ENCODE results near the gene BCL6. TPM values are rescaled to one million over a fixed set of nuclear protein-coding genes. Genes with fewer than 3 reads are reported as not detected.

BCL6 gene
- total and polyA plus RNA-seq, 2 donors (not counting 1 experiment from before 2014, with no cell fraction given) = 21.2 to 48.2 TPM

DNA sequence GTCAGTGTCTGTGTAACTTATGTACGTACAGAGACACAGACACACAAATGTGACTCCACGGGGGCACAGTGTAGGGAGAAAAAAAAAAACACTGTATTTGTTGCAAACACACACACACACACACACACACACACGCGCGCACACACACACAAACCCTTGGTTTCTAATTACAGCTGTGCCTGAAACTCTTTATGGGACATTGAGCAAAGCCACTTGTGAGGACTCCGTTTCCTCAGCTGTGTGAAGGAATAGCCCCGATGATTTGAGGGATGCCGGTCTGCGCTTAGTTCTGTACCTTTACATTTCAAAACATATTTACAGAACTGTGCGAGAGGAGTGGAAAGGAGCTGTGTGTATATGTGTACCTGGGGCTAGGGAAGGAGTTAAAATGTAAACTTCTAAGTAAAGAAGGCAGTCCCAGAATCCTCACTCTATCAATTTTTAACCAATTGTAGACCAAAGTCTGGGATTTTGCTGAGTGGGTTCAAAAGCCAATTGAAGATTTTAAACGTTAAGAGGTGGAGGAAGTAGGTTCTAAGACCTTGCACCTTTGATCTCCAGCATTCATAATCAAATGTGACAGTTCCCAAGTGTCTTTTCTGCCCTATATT, 5.3 kb upstream of the BCL6 start:
- Mint-ChIP-seq H3K4me3 (peak overlapping the region; percentile 79), H3K27ac (peak overlapping the region; percentile 68), H3K4me1 (peaks cover 53% of the 10 kb centered on the region), H3K9me3 (ENCODE audit: insufficient read depth) (no peaks in the 10 kb centered on the region), H3K27me3 (no peaks in the 10 kb centered on the region)
- intact Hi-C loops (cut with micrococcal nuclease) = no loop called here
- no peak overlapping the region for H2AFZ ChIP-seq (ENCODE audit: insufficient read depth, low read depth, low read length, poor library complexity, severe bottlenecking)
- peaks cover 29 to 33% of the 10 kb centered on the region in 2 donors for H3K4me1 ChIP-seq (ENCODE audit: control insufficient read depth in 2 of 2, insufficient read depth in 2 of 2, low read length in 2 of 2)
- no peak for ATAC-seq (ENCODE audit: low read depth)
- H3K27ac ChIP-seq (ENCODE audit: low read length in 2 of 2) = no peak overlapping the region
- no peak for DNase-seq
- TF ChIP-seq EZH2 (IDR thresholded peaks at IDR 0.05; ENCODE audit: borderline replicate concordance, insufficient read depth, low read depth, low read length, poor library complexity, severe bottlenecking) = no peak
- TF ChIP-seq, protein P1, sequence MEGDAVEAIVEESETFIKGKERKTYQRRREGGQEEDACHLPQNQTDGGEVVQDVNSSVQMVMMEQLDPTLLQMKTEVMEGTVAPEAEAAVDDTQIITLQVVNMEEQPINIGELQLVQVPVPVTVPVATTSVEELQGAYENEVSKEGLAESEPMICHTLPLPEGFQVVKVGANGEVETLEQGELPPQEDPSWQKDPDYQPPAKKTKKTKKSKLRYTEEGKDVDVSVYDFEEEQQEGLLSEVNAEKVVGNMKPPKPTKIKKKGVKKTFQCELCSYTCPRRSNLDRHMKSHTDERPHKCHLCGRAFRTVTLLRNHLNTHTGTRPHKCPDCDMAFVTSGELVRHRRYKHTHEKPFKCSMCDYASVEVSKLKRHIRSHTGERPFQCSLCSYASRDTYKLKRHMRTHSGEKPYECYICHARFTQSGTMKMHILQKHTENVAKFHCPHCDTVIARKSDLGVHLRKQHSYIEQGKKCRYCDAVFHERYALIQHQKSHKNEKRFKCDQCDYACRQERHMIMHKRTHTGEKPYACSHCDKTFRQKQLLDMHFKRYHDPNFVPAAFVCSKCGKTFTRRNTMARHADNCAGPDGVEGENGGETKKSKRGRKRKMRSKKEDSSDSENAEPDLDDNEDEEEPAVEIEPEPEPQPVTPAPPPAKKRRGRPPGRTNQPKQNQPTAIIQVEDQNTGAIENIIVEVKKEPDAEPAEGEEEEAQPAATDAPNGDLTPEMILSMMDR (IDR thresholded peaks at IDR 0.05) = no peak
- no peaks in the 10 kb centered on the region for H4K20me1 ChIP-seq (ENCODE audit: control insufficient read depth, insufficient read depth, low read length, poor library complexity, severe bottlenecking)
- no peaks in the 10 kb centered on the region for H3K79me2 ChIP-seq (ENCODE audit: control insufficient read depth, insufficient read depth, low read length)
- H3K9me3 ChIP-seq (ENCODE audit: control extremely low read depth in 1 of 3, control insufficient read depth in 2 of 3, insufficient read depth in 1 of 3, low read length in 2 of 3) = no peaks in the 10 kb centered on the region
- peak overlapping the region; percentile 61 for H3K4me2 ChIP-seq (replicated peaks; ENCODE audit: low read depth, low read length, poor library complexity, severe bottlenecking)
- H3K9ac ChIP-seq (ENCODE audit: low read length) = peak overlapping the region; percentile 21
- H3K4me3 ChIP-seq (ENCODE audit: control extremely low read depth in 1 of 5, extremely low read depth in 1 of 5, insufficient read depth in 1 of 5, low read depth in 2 of 5, low read length in 4 of 5) = peak overlapping the region in 3 of 5 experiments; percentile 4 to 29 (median 19)
- no peaks in the 10 kb centered on the region for H3K27me3 ChIP-seq (replicated peaks in 1 of 4; ENCODE audit: control extremely low read depth in 1 of 4, control insufficient read depth in 3 of 4, insufficient read depth in 4 of 4, low read length in 3 of 4)
- WGBS (ENCODE audit: insufficient coverage) = no CpG with 5 or more reads among the region's 11 CpGs
- no peaks in the 10 kb centered on the region for H3K36me3 ChIP-seq (replicated peaks in 1 of 2; ENCODE audit: control extremely low read depth in 1 of 2, control insufficient read depth in 1 of 2, extremely low read depth in 1 of 2, insufficient read depth in 2 of 2, low read length in 1 of 2)
- CTCF ChIA-PET = interaction anchor here (0.7 to 9.2 kb wide), 10 partner anchors 9 to 1204 kb away, joined by 3 to 182 read pairs (median 8); no protein-coding TSS in a partner anchor
- POLR2A ChIA-PET = interaction anchor here (0.6 kb wide), 1 partner anchor 335 kb away, joined by 3 read pairs; no protein-coding TSS in a partner anchor

DNA sequence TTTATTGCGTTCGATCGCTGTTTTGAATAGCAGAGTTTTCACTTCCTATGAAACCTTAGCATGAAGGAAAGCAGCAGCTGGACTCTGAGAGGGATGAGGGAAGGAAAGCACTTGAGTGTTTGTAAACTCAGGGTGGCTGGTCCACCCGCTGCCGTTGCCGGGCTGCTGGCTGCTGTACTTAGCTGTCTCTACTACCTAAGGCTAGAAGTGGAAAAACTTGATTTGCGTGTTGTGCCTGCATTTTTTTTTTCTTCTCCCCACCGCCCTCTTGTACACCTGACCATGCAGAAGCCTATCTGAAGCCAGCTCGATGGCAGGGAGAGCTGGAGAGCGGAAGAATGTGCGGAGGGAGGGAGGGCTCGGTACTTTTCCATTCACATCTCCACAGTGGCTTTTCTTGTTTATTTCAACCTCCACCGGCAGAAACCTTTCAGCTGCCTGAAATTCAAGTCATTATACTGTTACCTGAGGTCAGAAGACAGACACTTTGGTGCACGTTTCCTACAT, 4.8 kb upstream of the BCL6 start:
- Histone ChIP-seq H3K27ac (ENCODE audit: low read length in 2 of 2) (no peak overlapping the region), H3K27me3 (replicated peaks in 1 of 4; ENCODE audit: control extremely low read depth in 1 of 4, control insufficient read depth in 3 of 4, insufficient read depth in 4 of 4, low read length in 3 of 4) (no peaks in the 10 kb centered on the region), H3K9ac (ENCODE audit: low read length) (peak overlapping the region; percentile 21), H4K20me1 (ENCODE audit: control insufficient read depth, insufficient read depth, low read length, poor library complexity, severe bottlenecking) (no peaks in the 10 kb centered on the region), H2AFZ (ENCODE audit: insufficient read depth, low read depth, low read length, poor library complexity, severe bottlenecking) (no peak overlapping the region), H3K36me3 (replicated peaks in 1 of 2; ENCODE audit: control extremely low read depth in 1 of 2, control insufficient read depth in 1 of 2, extremely low read depth in 1 of 2, insufficient read depth in 2 of 2, low read length in 1 of 2) (no peaks in the 10 kb centered on the region), H3K4me3 (ENCODE audit: control extremely low read depth in 1 of 5, extremely low read depth in 1 of 5, insufficient read depth in 1 of 5, low read depth in 2 of 5, low read length in 4 of 5) (peak overlapping the region in 3 of 5 experiments; percentile 4 to 29 (median 19)), H3K4me2 (replicated peaks; ENCODE audit: low read depth, low read length, poor library complexity, severe bottlenecking) (peak overlapping the region; percentile 61), H3K4me1 (ENCODE audit: control insufficient read depth in 2 of 2, insufficient read depth in 2 of 2, low read length in 2 of 2) (peaks cover 29 to 33% of the 10 kb centered on the region in 2 donors), H3K79me2 (ENCODE audit: control insufficient read depth, insufficient read depth, low read length) (no peaks in the 10 kb centered on the region), H3K9me3 (ENCODE audit: control extremely low read depth in 1 of 3, control insufficient read depth in 2 of 3, insufficient read depth in 1 of 3, low read length in 2 of 3) (no peaks in the 10 kb centered on the region)
- intact Hi-C loops (cut with micrococcal nuclease) = no loop called here
- ATAC-seq (ENCODE audit: low read depth) = no peak
- DNase-seq = peak; percentile 39
- Mint-ChIP-seq H3K4me3 (peak overlapping the region; percentile 79), H3K9me3 (ENCODE audit: insufficient read depth) (no peaks in the 10 kb centered on the region), H3K27me3 (no peaks in the 10 kb centered on the region), H3K4me1 (peaks cover 54% of the 10 kb centered on the region), H3K27ac (peak overlapping the region; percentile 68)
- TF ChIP-seq, protein P1 (IDR thresholded peaks at IDR 0.05) = no peak
- TF ChIP-seq EZH2 (IDR thresholded peaks at IDR 0.05; ENCODE audit: borderline replicate concordance, insufficient read depth, low read depth, low read length, poor library complexity, severe bottlenecking) = no peak
- 0% methylated on average over 4 of the region's 14 CpGs for WGBS (ENCODE audit: insufficient coverage)
- CTCF ChIA-PET = interaction anchor here (0.6 to 9.2 kb wide), 15 partner anchors 9 to 1205 kb away, joined by 3 to 182 read pairs (median 4); no protein-coding TSS in a partner anchor
- POLR2A ChIA-PET = no interaction called here
